ENCODE results near the gene XIRP2. TPM values are rescaled to one million over a fixed set of nuclear protein-coding genes. Genes with fewer than 3 reads are reported as not detected.

XIRP2 gene
- total RNA-seq, 1 donor from 2014 or later, result not detected

GRCh38 chr2:167015806-167016205 lies 127.5 kb downstream of the XIRP2 start:
- no peaks in the 10 kb centered on the region for H3K4me1 ChIP-seq
- Mint-ChIP-seq H3K27ac (no peak overlapping the region), H3K27me3 (ENCODE audit: insufficient read depth, low read depth) (no peaks in the 10 kb centered on the region), H3K4me1 (no peaks in the 10 kb centered on the region), H3K4me3 (no peak overlapping the region), H3K9me3 (no peaks in the 10 kb centered on the region), H3K36me3 (no peaks in the 10 kb centered on the region)
- no peak overlapping the region for H3K4me2 ChIP-seq
- H3K4me3 ChIP-seq, result no peak overlapping the region
- H3F3A ChIP-seq (ENCODE audit: low read depth), result no peaks in the 10 kb centered on the region
- no peaks in the 10 kb centered on the region for H3K9me3 ChIP-seq (ENCODE audit: low read depth)
- no peaks in the 10 kb centered on the region for H3K27me3 ChIP-seq
- no peaks in the 10 kb centered on the region for H3K36me3 ChIP-seq
- H2AFZ ChIP-seq (replicated peaks), result no peak overlapping the region
- TF ChIP-seq EZH2 (IDR thresholded peaks at IDR 0.05) (no peak), CTCF (IDR thresholded peaks at IDR 0.05) (no peak), EZH2phosphoT487 (IDR thresholded peaks at IDR 0.05) (no peak)
- no peak overlapping the region for H3K27ac ChIP-seq
- no peaks in the 10 kb centered on the region for H3K79me2 ChIP-seq (ENCODE audit: low read depth)
- no peaks in the 10 kb centered on the region for H4K20me1 ChIP-seq (ENCODE audit: low read depth)
- DNase-seq (ENCODE audit: low spot score), result no peak
- H3K9ac ChIP-seq, result no peak overlapping the region

GRCh38 chr2:167017021-167017420 lies 128.7 kb downstream of the XIRP2 start:
- no peak for DNase-seq (ENCODE audit: low spot score)
- no peak overlapping the region for H3K27ac Mint-ChIP-seq
- H2AFZ ChIP-seq (replicated peaks), result no peak overlapping the region

GRCh38 chr2:167018590-167018989 lies 130.3 kb downstream of the XIRP2 start:
- no peaks in the 10 kb centered on the region for H3K9me3 ChIP-seq (ENCODE audit: low read depth)
- Mint-ChIP-seq H3K27me3 (ENCODE audit: insufficient read depth, low read depth) (peaks cover 2% of the 10 kb centered on the region), H3K4me1 (no peaks in the 10 kb centered on the region), H3K36me3 (no peaks in the 10 kb centered on the region), H3K4me3 (no peak overlapping the region), H3K27ac (no peak overlapping the region), H3K9me3 (no peaks in the 10 kb centered on the region)
- H3K27ac ChIP-seq, result no peak overlapping the region
- no peaks in the 10 kb centered on the region for H3K36me3 ChIP-seq
- H3K4me2 ChIP-seq, result no peak overlapping the region
- no peaks in the 10 kb centered on the region for H3F3A ChIP-seq (ENCODE audit: low read depth)
- no peaks in the 10 kb centered on the region for H4K20me1 ChIP-seq (ENCODE audit: low read depth)
- H3K27me3 ChIP-seq, result no peaks in the 10 kb centered on the region
- no peak for TF ChIP-seq EZH2phosphoT487 (IDR thresholded peaks at IDR 0.05)
- no peak for TF ChIP-seq CTCF (IDR thresholded peaks at IDR 0.05)
- TF ChIP-seq EZH2 (IDR thresholded peaks at IDR 0.05), result no peak
- no peaks in the 10 kb centered on the region for H3K79me2 ChIP-seq (ENCODE audit: low read depth)
- no peak for DNase-seq (ENCODE audit: low spot score)
- H3K9ac ChIP-seq, result no peak overlapping the region
- no peak overlapping the region for H3K4me3 ChIP-seq
- no peak overlapping the region for H2AFZ ChIP-seq (replicated peaks)
- no peaks in the 10 kb centered on the region for H3K4me1 ChIP-seq

More at GRCh38 chr2:167017021-167017420, 128.7 kb downstream of the XIRP2 start:
- H3K27me3 Mint-ChIP-seq (ENCODE audit: insufficient read depth, low read depth), result peaks cover 2% of the 10 kb centered on the region
- Histone ChIP-seq H3K4me1 (no peaks in the 10 kb centered on the region), H3K79me2 (ENCODE audit: low read depth) (no peaks in the 10 kb centered on the region), H3K36me3 (no peaks in the 10 kb centered on the region), H3K27me3 (no peaks in the 10 kb centered on the region), H3F3A (ENCODE audit: low read depth) (no peaks in the 10 kb centered on the region), H3K4me3 (no peak overlapping the region), H4K20me1 (ENCODE audit: low read depth) (no peaks in the 10 kb centered on the region), H3K27ac (no peak overlapping the region), H3K9me3 (ENCODE audit: low read depth) (no peaks in the 10 kb centered on the region), H3K9ac (no peak overlapping the region), H3K4me2 (no peak overlapping the region)
- no peak overlapping the region for H3K4me3 Mint-ChIP-seq
- no peaks in the 10 kb centered on the region for H3K4me1 Mint-ChIP-seq
- no peaks in the 10 kb centered on the region for H3K9me3 Mint-ChIP-seq
- no peaks in the 10 kb centered on the region for H3K36me3 Mint-ChIP-seq
- no peak for TF ChIP-seq CTCF (IDR thresholded peaks at IDR 0.05)
- TF ChIP-seq EZH2phosphoT487 (IDR thresholded peaks at IDR 0.05), result no peak
- TF ChIP-seq EZH2 (IDR thresholded peaks at IDR 0.05), result no peak

Measured in neural progenitor cell (in vitro differentiated cells).